Stimulated activated CD4-positive, alpha-beta T cell treated with anti-CD3 and anti-CD28 coated beads, Interleukin-4, amount 100 ng/mL, for 48 hours (primary cell): ENCODE data around the gene MED10.
A peak's percentile ranks its signal among the peaks of the same experiment; 100 is the strongest.

ENCODE experiments used
- DNase-seq, 2 donors: peaks; one replicate each; pipeline ENCODE4 v3.0.0-alpha.2; 2020; ENCODE audit warnings: low read depth in 2 of 2

The MED10 gene, protein sequence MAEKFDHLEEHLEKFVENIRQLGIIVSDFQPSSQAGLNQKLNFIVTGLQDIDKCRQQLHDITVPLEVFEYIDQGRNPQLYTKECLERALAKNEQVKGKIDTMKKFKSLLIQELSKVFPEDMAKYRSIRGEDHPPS

DNA sequence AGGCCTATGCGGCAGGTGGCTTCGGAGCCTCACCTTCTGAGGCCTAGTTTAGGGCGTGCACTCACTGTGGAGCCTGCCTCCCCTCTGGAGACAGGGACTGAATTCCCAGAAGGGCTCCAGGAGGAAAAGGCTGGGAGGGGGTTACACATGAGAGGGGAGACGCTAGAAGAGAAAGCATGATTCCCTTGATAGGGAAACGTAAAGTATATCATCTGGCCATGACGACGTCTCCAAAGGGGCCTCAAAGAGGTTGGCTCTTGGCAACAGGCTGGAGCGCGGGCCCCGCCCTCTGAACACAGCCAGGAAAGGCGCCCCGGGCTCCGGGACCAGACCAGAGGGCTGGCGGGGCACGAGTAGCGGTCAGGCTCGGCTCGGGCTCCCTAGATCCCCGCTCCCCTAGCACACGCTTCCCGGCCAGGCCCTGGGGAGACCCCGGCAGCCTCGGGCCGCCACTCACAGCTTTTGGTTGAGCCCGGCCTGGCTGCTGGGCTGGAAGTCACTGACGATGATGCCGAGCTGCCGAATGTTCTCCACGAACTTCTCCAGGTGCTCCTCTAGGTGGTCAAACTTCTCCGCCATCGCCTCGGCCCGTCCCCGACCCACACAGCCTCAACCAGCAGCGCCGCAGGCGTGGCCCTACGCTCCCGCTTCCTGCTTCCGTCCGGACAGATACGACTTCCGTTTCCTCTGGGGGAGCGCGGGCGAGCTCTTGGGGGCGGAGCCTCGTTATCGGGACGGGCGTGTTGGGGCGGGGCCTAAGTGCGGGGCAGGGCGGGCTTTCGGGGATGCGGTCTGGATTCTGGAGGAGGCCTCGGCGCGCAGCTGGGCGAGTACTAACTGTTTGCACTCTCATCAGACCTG, at the start of gene MED10:
MED10 (minus strand) TSS at position 643 of the 861 bp plus-strand sequence; CDS start at position 579, 64 bp downstream.
- peak; percentile 95 to 96 for DNase-seq

DNA sequence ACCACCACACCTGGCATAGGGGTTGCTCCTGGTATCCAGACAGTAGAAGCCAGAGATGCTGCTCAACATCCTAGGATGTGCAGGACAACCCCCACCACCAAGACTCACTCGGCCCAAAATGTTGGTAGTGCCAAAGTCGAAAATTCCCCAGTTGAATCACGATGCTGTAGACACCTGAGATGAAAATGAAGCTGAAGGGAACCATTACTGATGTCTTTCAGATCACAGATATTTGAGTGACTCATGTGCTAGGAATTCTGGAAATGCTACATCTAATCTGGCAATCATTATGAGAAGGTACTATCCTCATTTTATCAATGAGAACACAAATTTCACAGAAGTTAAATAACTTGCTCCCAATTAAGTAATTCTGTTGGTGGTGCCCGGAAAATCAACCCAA, 49.3 kb upstream of the MED10 start:
- no peak for DNase-seq

DNA sequence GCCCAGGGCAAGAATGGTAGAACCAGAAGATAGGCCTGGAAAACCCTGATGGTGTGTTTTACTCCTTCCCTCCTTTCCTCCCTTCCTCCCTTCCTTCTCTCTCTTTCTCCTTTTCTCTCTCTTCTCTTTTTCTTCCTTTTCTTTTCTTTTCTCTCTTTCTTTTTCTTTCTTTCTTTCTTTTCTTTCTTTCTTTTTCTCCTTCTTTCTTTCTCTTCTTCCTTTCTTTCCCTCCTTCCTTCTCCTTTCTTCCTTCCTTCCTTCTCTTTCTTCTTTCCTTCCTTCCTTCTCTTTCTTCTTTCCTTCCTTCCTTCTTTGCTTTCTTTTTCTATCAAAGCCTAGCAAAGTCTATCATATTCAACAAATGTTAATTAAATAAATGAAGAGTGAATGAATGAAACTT, 46.4 kb upstream of the MED10 start:
- no peak for DNase-seq

DNA sequence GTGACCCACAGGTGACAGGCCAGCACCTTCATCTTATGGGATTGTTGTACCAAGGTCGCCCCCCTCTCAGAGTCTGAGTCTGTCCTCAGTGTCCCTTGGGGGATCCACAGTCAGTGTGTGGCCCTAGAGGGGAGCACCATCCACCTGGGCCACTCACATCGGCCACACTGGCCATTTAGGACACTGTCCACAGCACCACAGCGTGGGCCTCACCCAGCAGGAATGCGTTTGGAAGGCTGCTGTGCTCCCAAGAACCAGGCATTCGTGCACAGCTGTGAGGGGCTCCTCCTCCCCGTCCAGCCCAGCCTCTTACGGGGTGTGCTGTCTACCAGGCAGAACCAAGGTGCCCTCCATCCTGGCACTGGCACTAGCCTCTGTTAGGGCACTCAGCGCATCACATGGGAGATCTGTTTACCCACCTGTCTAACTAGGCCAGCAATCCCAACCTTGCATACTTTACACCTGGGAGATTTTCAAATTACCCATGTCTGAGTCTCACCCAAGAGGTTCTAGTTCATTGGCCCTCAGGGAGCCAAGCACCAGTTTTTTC, 45.8 kb upstream of the MED10 start:
- DNase-seq: no peak

DNA sequence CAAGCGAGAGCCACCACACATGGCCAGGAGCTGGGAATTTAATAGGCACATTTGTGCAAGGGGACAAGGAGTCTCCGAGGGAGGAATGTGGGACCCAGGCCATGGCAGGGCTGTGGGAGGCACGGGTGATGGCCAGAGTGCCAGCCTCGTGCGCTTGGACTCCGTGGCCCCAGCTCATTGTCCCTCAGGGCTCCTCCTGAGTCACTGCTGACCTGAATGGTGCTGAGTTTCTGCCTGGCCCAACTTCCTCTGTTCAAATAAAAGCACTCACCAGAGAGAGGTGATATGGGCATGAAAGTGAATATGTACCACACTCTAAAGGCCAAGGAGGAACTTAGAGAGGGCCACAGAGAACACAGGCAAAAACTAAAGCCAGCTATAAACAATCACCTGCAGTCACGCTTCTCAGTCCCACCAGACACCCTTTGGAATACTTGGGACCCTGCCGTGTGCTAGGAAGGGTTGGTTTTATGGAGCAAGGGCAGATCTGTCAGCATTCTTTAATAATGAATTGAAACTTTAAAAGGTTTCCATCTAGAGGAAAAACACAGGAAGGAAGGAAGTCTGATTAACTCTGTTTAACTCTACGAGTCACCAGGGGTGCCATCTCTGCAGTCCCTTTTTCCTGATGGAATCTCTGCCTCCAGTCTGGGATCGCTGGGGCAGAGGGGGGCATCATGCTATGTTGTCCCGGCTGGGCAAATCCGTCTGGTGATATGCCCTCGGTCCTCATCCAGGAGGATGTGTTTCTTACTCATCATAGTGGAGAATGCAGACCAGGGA, 45.2 kb upstream of the MED10 start:
- DNase-seq: no peak

DNA sequence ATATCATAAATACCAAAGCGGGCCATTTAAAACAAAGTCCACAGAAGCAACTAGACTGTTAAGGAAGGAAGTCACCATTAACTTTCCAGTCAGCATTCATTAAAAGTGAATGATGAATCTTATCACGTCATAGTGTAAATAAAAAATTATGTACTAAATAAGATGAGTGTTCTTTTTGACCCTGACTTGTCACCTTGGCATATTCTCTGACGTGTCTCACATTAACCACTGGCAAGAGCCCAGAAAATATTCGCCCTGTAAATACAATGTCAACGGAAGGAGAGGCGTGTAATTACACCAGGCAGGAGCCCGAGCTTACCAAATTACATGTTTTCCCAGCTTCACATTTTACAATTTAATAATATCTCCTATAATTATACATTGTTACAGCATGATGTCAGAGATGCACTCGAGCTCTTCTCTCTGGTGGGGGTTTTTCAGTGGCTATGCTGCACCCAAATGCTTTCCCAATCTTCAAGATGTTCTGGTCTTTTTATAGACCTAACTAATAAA, 41.0 kb upstream of the MED10 start:
- no peak for DNase-seq

DNA sequence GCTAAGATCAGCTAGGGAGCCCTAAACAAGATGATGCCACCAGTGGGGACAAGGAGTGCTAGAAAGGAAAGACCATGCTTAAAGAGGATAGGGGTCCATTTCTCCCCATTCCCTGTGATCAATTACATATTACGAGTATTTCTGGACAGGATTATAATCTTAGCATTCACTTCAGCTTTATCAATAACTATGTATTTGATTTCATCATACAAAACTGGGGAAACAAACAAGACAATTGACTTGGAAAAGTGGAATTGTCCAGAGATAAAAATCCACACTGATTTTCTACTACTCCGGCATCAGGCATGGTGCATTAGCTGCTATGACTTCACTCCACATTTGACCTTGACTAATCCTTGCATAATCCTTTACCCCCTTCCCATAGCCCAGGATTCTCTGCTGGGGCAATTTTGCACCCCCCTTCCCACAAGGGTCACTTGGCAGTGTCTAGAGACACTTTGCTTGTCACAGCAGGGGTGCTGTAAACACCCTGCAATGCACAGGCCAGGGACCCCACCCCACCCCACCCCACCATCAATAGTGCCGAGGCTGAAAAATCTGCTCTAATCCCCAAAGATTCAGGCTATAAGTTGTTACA, 40.4 kb upstream of the MED10 start:
- no peak for DNase-seq

DNA sequence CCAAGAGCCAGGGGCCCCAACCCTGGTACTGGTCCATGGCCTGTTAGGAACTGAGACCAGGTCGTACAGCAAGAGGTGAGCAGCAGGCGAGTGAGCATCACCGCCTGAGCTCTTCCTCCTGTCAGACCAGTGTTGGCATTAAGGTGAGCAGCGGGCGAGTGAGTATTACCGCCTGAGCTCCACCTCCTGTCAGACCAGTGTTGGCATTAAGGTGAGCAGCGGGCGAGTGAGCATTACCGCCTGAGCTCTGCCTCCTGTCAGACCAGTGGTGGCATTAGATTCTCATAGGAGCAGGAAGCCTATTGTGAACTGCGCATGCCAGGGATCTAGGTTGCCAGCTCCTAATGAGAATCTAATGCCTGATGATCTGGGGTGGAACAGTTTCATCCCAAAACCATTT, 39.3 kb upstream of the MED10 start:
- DNase-seq: no peak

DNA sequence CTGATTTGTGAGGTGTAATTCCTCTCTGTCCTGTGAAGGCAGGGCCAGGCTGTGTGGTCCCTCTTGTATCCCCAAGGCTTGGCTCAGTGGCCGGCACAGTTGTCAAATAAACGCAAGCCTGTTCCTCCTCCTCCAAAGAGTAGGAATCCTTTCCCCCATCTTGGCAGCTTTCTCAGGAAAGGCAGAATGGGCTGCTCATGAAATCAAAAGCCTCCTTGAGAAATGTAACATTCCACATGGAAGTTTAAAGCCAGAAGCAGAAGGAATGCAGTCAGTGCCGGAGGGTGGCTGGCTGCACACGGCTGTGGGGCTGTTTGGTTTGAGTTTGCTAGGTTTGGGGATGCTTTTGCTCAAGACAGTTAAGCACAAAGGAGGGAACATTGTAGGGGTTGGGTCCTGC, 34.5 kb upstream of the MED10 start:
- DNase-seq: no peak

DNA sequence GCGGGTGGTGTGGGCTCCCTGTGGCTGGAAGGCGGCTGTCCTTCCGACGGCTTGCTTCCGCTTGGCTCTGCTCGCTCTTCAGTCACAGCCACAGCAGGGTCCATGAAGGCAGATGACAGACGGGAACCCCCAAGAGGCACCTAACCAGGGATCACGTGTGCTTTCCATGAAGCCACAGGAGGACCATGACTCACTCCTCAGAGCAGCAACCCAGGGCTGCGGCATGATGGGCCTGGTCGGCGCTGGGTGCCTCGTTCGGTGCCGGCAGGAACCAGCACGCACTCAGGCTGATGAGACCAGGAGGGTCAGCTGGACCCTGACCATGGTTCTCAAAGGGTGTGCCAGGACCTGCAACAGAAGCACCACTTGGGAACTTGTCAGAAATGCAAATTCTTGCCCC, 32.8 kb upstream of the MED10 start:
- no peak for DNase-seq

DNA sequence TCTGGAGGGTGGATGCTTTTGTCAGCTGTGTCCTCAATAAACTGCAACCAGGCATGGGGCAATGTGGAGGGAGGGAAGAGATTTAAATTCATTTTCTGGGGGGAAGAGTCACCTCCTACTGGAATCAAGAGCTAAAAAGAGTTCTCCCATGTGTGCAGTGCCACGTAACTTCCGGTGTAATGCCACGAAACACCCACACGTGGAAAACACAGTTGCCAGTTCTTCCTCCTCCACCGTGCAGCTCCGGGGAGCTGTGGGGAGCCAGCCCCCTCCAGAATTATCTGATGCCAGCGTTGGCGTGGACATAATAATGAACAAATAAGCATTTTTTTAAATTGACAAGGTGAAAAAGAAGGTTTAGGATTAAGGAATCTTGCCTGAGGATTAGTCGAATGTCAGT, 32.1 kb upstream of the MED10 start:
- no peak for DNase-seq

DNA sequence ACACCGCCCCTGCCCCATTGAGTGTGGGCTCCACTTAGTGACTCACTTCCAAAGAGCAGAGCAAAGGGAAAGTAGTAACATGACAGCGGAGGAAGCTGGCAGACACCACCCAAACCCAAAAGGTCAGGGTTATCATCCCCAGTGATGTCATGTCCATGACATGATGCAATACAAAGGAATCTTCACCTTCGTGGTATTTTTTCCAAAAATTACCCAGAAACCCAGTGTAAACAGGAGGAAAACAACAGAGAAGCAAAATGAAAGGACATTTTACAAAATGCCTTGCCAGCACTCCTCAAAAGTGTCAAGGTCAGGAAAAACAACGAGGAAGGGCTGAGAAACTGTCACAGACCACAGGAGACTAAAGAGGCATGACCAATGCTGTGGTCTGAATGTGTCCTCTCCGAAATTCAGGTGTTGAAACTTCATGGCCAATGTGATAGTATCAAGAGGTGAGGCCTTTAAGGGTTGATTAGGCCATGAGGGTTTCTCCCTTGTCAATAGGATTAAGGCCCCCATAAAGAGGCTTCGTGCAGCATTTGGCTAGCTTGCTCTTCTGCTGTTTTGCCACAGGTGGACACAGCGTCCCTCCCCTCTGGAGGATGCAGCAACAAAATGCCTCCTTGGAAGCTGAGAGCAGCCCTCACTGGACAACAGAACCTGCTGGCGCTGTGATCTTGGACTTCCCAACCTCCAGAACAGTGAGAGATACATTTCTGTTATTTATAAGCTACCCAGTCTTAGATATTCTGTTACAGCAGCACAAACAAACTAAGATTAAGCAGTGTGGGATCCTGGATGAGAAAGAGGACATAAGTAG, 30.5 kb upstream of the MED10 start:
- DNase-seq: no peak

DNA sequence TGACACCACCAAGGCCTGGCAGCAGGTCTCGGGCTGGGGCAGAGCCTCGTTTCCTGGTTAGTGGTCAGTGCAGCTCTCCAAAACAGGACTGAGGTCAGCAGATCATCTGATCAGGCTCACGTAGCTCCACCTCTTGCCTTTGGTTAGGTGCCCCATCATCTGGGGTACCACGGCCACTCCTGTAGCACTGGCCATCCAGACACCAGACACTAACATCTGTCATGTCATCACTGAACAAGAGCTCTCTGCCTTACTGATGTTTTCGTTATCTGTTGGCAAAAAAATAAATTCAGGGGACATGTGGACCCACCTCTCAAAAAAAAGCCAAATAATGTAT, 29.9 kb upstream of the MED10 start:
- DNase-seq: no peak

DNA sequence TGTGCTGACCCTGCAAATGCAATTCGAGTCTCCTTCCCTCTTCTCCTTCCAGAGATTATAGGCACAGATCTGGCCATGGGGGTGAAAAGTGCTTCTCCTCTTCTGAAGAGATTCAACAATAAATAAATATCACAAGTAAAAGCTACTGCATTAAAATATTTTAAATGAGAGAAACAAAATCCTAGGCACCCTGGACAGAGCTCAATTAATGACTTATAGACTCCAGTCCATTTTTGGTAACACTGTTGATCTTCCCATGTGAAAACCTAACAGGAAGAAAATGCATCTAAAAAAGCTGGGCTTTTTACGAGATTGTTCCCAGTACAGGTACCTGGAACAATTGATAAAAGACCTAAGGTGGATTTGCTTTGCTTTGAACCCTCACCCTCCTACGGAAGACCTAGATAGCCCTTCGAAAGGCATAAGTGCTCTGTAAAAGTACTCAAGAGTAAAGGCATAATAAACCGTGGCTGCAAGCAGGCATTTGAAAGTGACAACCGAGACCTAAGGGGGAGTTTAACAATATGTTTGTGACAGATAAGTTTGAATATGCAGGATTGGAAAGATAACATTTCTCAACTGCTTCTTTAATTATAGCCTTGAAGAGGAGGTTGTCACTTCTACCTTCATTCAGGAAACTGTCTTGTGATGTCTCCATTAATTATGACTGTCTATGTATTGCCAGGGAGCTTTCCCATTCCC, 29.4 kb upstream of the MED10 start:
- DNase-seq: no peak

DNA sequence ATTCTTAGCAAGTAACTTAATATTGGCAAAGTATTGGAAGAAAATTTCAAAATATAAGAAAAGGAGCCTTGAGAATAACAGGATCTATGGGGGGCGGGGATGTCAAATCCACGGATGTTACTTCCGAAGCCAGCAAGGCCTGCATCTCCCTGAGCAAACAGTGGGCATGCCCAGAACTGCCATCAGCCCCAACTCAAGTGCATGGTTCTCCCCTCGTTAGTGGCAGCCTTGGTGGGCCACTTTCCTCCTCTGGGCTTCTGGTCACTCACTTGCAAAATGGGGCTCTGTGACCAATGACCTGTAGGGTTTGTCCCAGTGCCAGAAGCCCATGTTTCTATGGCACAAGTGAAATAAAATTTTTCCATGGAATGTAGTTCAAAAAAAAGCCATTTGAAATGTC, 27.2 kb upstream of the MED10 start:
- no peak for DNase-seq

DNA sequence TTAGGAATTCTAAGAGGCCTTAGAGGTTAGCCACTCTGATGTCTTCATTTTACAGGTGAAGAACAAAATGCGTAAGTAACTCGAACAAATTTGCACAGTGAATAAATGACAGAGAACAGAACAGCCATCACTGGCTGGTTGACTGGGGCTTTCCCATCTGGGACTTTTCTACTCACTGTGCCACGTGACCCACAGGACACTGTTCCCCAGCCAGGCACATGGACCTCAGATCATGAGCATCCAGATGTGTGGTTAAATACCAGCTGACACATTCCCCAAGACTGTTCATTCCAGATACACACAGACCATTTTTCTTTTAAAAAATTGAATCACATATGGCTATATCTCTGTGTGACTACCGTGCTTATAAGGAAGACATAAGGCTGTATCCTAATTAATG, 25.8 kb upstream of the MED10 start:
- no peak for DNase-seq

DNA sequence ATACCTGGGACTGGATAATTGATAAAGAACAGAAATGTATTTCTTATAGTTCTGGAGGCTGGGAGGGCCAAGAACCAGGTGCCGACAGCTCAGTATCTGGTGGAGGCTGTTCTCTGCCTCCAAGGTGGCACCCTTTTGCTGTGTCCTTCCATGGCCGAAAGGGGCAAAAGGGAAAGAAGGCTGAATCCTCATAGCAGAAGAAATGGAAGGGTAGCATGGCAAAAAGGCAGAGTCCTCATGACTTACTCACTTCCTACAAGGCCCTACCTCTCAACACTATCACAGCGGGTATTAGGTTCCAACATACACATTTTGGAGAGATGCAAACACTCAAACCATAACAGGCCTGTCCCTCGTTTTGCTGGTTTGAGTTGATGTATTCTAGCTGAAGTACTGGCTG, 25.1 kb upstream of the MED10 start:
- DNase-seq: no peak

DNA sequence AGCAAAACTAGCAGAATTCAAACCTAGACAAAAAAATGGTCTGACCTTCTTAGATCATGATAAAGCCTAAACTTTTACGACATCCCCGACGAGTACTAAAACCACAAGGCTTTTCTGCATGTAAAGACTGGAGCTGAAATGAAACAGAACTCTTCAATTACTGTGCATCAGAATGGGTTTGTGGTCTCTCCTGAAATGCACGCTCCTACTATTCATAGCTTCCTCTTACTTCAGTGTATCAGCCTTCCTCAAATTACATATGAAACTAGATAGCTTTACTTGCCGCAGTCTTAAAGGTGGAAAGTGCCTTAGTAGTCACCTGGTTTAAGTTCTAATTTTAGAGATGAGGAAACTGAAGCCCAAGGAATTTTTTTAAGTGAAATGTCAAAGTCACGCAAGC, 24.6 kb upstream of the MED10 start:
- no peak for DNase-seq

DNA sequence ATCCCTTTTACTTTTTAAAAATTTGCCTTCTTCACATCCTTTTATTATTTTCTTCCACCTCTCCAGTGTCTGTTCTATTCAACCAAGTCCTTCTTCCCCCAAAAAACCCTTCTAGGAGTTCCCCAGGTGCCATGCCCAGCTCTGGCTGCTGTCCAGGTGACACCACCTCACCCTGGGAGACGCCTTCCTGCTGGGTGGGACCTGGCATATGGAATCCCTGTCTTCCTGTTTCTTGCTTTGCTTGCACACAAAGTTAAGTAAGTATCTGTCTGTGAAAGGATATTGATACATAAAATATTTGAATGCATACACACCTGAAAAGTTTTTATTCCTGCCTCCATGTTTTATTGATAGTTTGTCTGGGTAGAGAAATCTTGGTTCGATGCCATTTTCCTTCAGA, 23.1 kb upstream of the MED10 start:
- no peak for DNase-seq
